Right lobe of liver (tissue), 4 donors: Measurements from ENCODE around the gene FBL.

Experiments
- CTCF ChIP-seq, 4 donors: fragments of 200-600 bp in 3 of 4; fragments of 450-650 bp in 1 of 4; IDR thresholded peaks; one replicate each; pipeline versions ENCODE4 v1.5.1 to v1.8.0; 2016 to 2022; ENCODE audit warnings: antibody characterized with exemption in 4 of 4, mild to moderate bottlenecking in 2 of 4
- POLR2A ChIP-seq: fragments of 450-650 bp; IDR thresholded peaks from one replicate; pipeline ENCODE4 v1.6.1; 2017; ENCODE audit warnings: antibody characterized with exemption, mild to moderate bottlenecking
- donor health status: DM: no; HTN: no; CAD: no.
- donor health status: DM: no; HTN: no; CAD: no.
- donor health status: DM: no; HTN: yes; CAD: no.

GRCh38 chr19:39809368-39809767 lies 36.8 kb downstream of the FBL start:
- TF ChIP-seq CTCF (IDR thresholded peaks at IDR 0.05) (no peak), POLR2A (no peak)
